Vagina (tissue), 2 donors: Measurements from ENCODE around the gene LPP. TPM values are rescaled to one million over a fixed set of nuclear protein-coding genes. Genes with fewer than 3 reads are reported as not detected.

Experiments
- DNase-seq, 2 donors: peaks; one replicate each; pipeline ENCODE4 v3.0.0-alpha.2; 2017; ENCODE audit errors: extremely low spot score in 2 of 2
- H3K27ac ChIP-seq: fragments of 200-600 bp; sonication (generic); one replicate; pipeline ENCODE4 v1.5.1; 2019
- H3K27me3 ChIP-seq: fragments of 200-600 bp; sonication (generic); one replicate; pipeline ENCODE4 v1.5.1; 2019
- H3K36me3 ChIP-seq, 2 donors: fragments of 200-600 bp; sonication (generic); one replicate each; pipeline ENCODE4 v1.5.1; 2017 to 2019
- H3K4me1 ChIP-seq: fragments of 200-600 bp; sonication (generic); one replicate; pipeline ENCODE4 v1.5.1; 2019
- H3K4me3 ChIP-seq, 2 donors: fragments of 200-600 bp; sonication (generic); 1 replicate in 1 of 2; 2 replicates in 1 of 2; pipeline ENCODE4 v1.5.1; 2016 to 2019
- H3K9me3 ChIP-seq: fragments of 200-600 bp; sonication (generic); one replicate; pipeline ENCODE4 v1.5.1; 2019
- POLR2A ChIP-seq, 2 donors: fragments of 450-650 bp; IDR thresholded peaks; one replicate each; pipeline ENCODE4 v1.6.1; 2017; ENCODE audit warnings: antibody characterized with exemption in 2 of 2, mild to moderate bottlenecking in 2 of 2, moderate library complexity in 2 of 2
- POLR2AphosphoS5 ChIP-seq, 2 donors: sonication (generic); formaldehyde crosslinking; IDR thresholded peaks; one replicate each; pipeline ENCODE4 v1.9.0; 2017; ENCODE audit warnings: antibody characterized with exemption in 2 of 2, mild to moderate bottlenecking in 2 of 2, low read depth in 1 of 2; ENCODE audit not compliant: insufficient read depth in 1 of 2
- intact Hi-C: fragments of 100-400 bp; cut with DNase I; formaldehyde crosslinking; loops from one replicate; pipeline ENCODE4 v1.15.1; 2023
- total RNA-seq: library from RNA; depleted of rRNA; stranded (reverse); fragments of >200 nt; gene quantifications from one replicate; pipeline ENCODE4 v1.2.3, GENCODE V29; 2016
- TF ChIP-seq, protein P1 (sequence below), 3 experiments: fragments of 450-650 bp in 2 of 3; fragments of 200-600 bp in 1 of 3; sonication (generic) in 1 of 3; IDR thresholded peaks; one replicate each; pipeline ENCODE4 v1.5.1; 2017 to 2019; ENCODE audit warnings: antibody characterized with exemption in 3 of 3, mild to moderate bottlenecking in 2 of 3, moderate library complexity in 2 of 3

The LPP gene
- total RNA-seq, 1 donor from 2014 or later: 248 TPM

- DNase-seq: no peak
- Histone ChIP-seq H3K4me3 (no peak overlapping the region), H3K27ac (no peak overlapping the region), H3K9me3 (no peaks in the 10 kb centered on the region), H3K27me3 (no peaks in the 10 kb centered on the region), H3K36me3 (no peaks in the 10 kb centered on the region), H3K4me1 (peaks cover 37% of the 10 kb centered on the region)
- TF ChIP-seq POLR2AphosphoS5 (IDR thresholded peaks at IDR 0.05; ENCODE audit: insufficient read depth in 1 of 2, low read depth in 1 of 2) (no peak), POLR2A (IDR thresholded peaks at IDR 0.05) (no peak)
- TF ChIP-seq, protein P1, sequence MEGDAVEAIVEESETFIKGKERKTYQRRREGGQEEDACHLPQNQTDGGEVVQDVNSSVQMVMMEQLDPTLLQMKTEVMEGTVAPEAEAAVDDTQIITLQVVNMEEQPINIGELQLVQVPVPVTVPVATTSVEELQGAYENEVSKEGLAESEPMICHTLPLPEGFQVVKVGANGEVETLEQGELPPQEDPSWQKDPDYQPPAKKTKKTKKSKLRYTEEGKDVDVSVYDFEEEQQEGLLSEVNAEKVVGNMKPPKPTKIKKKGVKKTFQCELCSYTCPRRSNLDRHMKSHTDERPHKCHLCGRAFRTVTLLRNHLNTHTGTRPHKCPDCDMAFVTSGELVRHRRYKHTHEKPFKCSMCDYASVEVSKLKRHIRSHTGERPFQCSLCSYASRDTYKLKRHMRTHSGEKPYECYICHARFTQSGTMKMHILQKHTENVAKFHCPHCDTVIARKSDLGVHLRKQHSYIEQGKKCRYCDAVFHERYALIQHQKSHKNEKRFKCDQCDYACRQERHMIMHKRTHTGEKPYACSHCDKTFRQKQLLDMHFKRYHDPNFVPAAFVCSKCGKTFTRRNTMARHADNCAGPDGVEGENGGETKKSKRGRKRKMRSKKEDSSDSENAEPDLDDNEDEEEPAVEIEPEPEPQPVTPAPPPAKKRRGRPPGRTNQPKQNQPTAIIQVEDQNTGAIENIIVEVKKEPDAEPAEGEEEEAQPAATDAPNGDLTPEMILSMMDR (IDR thresholded peaks at IDR 0.05): no peak
- intact Hi-C loops: loop anchor here (10.0 kb wide), 1 partner anchor 479 kb away; the partner anchor contains the start of gene BCL6
Measured at GRCh38 chr3:188223936-188224335, 70.0 kb downstream of the LPP start.

GRCh38 chr3:188227442-188227841 is 73.5 kb downstream of the LPP start:
- Histone ChIP-seq H3K4me1 (peaks cover 13% of the 10 kb centered on the region), H3K27ac (no peak overlapping the region), H3K36me3 (no peaks in the 10 kb centered on the region), H3K9me3 (no peaks in the 10 kb centered on the region), H3K4me3 (no peak overlapping the region), H3K27me3 (no peaks in the 10 kb centered on the region)
- intact Hi-C loops: loop anchor here (10.0 kb wide), 1 partner anchor 483 kb away; the partner anchor contains the start of gene BCL6
- TF ChIP-seq POLR2A (IDR thresholded peaks at IDR 0.05) (no peak), POLR2AphosphoS5 (IDR thresholded peaks at IDR 0.05; ENCODE audit: insufficient read depth in 1 of 2, low read depth in 1 of 2) (no peak)
- TF ChIP-seq, protein P1 (IDR thresholded peaks at IDR 0.05): no peak
- no peak for DNase-seq

DNA sequence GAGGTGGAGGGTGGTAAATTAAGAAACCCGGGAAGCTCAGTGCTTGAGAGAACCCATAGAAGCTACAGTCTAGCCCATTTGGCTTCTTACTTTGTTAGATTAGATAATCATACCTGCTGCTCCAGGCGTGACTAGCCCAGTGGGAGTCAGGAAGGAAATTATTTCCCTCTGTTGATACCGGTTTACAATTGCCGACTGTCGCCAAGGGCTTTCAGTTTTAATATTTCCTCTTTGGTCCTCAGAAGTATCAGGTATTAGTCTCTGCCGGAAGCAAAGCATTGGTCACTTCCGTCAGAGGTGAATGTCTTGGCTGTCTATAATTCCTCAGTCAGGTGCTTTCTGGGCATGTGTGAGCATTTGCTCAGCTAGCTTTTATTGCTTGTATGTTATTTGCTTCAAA is 75.2 kb downstream of the LPP start:
- H3K4me1 ChIP-seq: peaks cover 4% of the 10 kb centered on the region
- H3K27ac ChIP-seq: no peak overlapping the region
- no peak for DNase-seq
- H3K9me3 ChIP-seq: no peaks in the 10 kb centered on the region
- H3K27me3 ChIP-seq: no peaks in the 10 kb centered on the region
- H3K36me3 ChIP-seq: no peaks in the 10 kb centered on the region
- intact Hi-C loops: loop anchor here (10.0 kb wide), 1 partner anchor 484 kb away; the partner anchor contains the start of gene BCL6
- TF ChIP-seq, protein P1 (IDR thresholded peaks at IDR 0.05): no peak
- TF ChIP-seq POLR2AphosphoS5 (IDR thresholded peaks at IDR 0.05; ENCODE audit: insufficient read depth in 1 of 2, low read depth in 1 of 2): peak in 1 of 2 donors; percentile 52
- no peak overlapping the region for H3K4me3 ChIP-seq

GRCh38 chr3:188229726-188230125 is 75.8 kb downstream of the LPP start:
- intact Hi-C loops: loop anchor here (10.0 kb wide), 1 partner anchor 485 kb away; the partner anchor contains the start of gene BCL6

GRCh38 chr3:188230962-188231361 is 77.0 kb downstream of the LPP start:
- no peaks in the 10 kb centered on the region for H3K9me3 ChIP-seq
- no peak overlapping the region for H3K27ac ChIP-seq
- TF ChIP-seq, protein P1 (IDR thresholded peaks at IDR 0.05): no peak
- TF ChIP-seq POLR2A (IDR thresholded peaks at IDR 0.05) (no peak), POLR2AphosphoS5 (IDR thresholded peaks at IDR 0.05; ENCODE audit: insufficient read depth in 1 of 2, low read depth in 1 of 2) (no peak)
- H3K4me3 ChIP-seq: no peak overlapping the region
- H3K4me1 ChIP-seq: peaks cover 4% of the 10 kb centered on the region
- DNase-seq: no peak
- no peaks in the 10 kb centered on the region for H3K36me3 ChIP-seq
- no peaks in the 10 kb centered on the region for H3K27me3 ChIP-seq
- intact Hi-C loops: no loop called here

More at GRCh38 chr3:188229726-188230125, 75.8 kb downstream of the LPP start:
- Histone ChIP-seq H3K4me3 (no peak overlapping the region), H3K27ac (no peak overlapping the region), H3K9me3 (no peaks in the 10 kb centered on the region), H3K27me3 (no peaks in the 10 kb centered on the region), H3K36me3 (no peaks in the 10 kb centered on the region), H3K4me1 (peaks cover 4% of the 10 kb centered on the region)
- DNase-seq: no peak
- TF ChIP-seq POLR2A (IDR thresholded peaks at IDR 0.05) (no peak), POLR2AphosphoS5 (IDR thresholded peaks at IDR 0.05; ENCODE audit: insufficient read depth in 1 of 2, low read depth in 1 of 2) (no peak)
- TF ChIP-seq, protein P1 (IDR thresholded peaks at IDR 0.05): no peak
